ENCODE results near the gene STK38.
A peak's percentile ranks its signal among the peaks of the same experiment; 100 is the strongest.
"Not testable (repeated sequence)": the region's sequence is repeated elsewhere in the genome, so short reads cannot be mapped to it uniquely, and the experiment has no call there.

The STK38 gene

GRCh38 chr6:36546920-36547645, at the start of gene STK38:
Gene STK38, minus strand, starts transcription at chr6:36547479. Its CDS starts 7,277 bp downstream, at chr6:36540202.
- peak; percentile 76 for DNase-seq (ENCODE audit: low read depth)

DNA sequence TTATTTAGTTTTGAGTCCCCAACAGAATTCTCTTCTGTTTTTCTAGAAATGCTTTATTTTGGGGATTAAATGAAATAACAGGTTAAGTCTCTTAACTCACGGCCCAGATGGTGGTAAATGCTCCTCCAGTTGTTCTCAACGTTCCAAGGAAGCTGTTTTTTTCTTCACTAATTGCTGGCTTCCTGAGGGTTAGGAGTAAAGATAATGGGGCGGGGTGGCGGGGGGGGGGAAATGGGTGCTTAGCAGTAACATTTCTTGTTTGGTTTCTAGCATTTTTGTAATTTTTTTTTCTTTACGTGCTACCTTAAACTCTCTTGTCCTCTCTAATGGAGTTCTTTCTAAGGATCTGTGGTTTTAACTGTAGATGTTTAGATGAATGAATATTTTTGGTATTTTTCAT, 49.1 kb upstream of the STK38 start:
- DNase-seq (ENCODE audit: low read depth) = no peak

DNA sequence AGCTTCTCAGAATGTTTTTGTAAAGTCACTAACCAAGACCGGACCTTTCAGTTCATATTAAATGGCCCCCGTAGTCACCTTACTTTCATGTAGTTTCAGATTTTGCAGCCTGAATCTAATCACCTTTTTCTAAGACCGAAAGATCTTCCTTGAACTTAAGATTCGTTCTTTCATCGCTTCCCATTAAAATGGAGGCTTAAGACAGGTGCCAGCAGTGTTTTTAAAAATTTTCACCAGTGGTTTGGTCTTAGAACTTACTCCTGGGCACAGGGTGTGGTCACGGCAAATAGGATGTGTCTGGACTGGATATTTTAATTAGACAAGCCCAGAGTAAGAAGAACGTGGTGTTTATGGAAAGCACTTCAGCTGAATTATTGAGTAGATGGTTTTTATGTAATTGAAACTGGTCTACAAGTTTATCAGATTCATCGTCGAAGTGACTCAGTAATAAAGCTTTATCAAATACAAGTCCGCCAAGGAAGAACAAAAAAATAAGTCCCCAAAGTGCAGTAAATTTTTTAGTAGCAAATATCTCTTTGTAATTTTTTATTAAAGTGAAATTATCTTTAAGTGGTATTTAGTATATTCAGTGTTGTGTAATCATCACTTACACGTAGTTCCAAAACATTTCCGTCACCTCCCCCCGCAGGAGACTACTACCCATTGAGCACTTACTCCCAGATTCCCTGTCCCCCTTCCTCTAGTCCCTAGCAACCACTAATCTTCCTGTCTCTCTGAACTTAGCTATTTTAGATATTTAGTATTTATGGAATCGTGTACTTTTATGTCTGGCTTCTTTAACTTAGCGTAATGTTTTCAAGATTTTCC, 47.8 kb upstream of the STK38 start:
- no peak for DNase-seq (ENCODE audit: low read depth)

GRCh38 chr6:36594029-36594815, 46.9 kb upstream of the STK38 start, which contains the start of gene SRSF3:
Gene SRSF3, plus strand, starts transcription at chr6:36594362. Its CDS starts 2,401 bp downstream, at chr6:36596763.
- DNase-seq (ENCODE audit: low read depth) = peak; percentile 98

- DNase-seq (ENCODE audit: low read depth) = peak; percentile 84
Measured at GRCh38 chr6:36593569-36594028, 46.3 kb upstream of the STK38 start.

DNA sequence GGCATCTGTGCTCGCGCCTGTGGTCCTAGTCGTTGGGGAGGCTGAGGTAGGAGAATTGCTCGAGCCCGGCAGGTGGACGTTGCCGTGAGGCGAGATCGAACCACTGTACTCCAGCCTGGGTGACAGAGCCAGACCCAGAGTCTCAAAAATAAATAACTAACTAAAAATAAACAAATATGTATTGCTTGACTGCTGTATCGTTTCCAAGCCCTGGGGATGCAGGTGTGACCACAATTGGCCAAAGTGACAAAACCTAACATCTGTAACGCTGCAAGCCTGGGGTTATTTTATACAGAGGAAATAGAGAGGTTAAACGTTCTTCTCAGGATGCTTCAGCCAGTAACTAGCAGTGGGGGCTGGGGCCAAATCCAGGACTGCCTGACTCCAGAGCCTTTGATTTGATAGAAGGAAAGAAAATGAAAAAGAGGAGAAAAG, 45.0 kb upstream of the STK38 start:
- no peak for DNase-seq (ENCODE audit: low read depth)

DNA sequence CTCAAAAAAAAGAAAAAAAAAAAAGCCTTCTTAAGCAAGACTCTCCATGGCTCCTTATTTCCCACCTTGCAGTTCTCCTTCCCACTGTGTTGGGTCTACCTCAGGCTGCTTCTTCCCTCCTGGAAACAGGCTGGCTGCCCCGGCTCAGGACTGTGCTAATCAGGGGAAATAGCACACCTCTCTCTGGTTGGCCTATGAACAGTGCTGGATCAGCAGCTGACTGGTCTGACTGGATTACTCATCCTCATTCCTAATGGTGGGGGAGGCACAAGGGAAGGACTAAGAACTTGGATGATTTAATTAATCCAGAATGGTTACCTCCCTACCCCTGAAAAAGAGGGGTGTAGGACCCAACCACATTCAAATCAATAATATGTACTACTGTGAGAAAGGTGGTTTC, 43.0 kb upstream of the STK38 start:
- DNase-seq (ENCODE audit: low read depth) = no peak

DNA sequence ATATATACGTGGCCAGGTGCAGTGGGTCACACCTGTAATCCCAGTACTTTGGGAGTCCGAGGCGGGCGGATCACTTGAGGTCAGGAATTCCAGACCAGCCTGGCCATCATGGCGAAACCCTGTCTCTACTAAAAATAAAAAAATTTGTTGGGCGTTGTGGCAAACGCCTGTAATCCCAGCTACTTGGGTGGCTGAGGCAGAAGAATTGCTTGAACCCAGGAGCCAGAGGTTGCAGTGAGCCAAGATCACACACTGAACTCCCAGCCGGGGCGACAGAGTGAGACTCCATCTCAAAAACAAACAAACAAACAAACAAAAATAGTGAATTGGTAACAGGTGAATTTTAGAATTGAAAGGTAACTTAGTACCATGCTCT, 41.7 kb upstream of the STK38 start:
- DNase-seq (ENCODE audit: low read depth) = not testable (repeated sequence)

GRCh38 chr6:36586606-36587005, 39.3 kb upstream of the STK38 start:
- no peak for DNase-seq (ENCODE audit: low read depth)

DNA sequence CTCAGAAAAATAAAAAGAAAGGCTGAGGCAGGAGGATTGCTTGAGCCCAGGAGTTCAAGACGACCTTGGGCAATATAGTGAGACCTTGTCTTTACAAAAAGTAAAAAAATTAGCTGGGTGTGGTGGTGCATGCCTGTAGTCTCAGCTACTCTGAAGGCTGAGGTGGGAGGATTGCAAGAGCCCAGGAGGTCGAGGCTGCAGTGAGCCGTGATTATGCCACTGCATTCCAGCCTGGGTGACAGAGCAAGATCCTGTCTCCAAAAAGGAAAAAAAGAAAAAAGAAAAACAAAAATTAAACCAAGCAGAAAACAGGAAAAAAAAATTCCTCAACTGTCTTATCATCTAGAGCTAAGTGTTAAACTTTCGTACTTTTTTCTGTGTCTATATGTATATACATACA, 34.4 kb upstream of the STK38 start:
- DNase-seq (ENCODE audit: low read depth) = no peak

- no peak for DNase-seq (ENCODE audit: low read depth)
Measured at GRCh38 chr6:36580184-36580526, 32.9 kb upstream of the STK38 start.

DNA sequence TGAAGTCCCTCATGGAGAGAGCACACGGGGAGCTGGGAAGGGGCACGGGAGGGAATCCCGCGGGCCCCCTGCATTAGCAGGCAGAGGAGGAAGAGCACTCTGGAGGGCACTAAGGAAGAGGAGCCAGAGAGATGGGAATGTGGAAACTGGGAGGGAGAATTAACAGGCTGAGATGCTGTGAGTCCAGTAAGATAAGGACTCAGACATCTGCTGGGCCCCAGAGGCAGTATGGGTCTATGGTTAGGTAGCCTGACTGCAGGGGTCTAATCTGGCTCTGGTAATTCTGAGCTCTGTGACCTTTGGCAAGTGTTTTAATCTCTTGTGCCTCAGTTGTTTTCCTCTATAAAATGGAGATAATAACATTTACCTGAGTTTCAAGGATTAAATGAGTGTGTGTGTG, 31.2 kb upstream of the STK38 start:
- no peak for DNase-seq (ENCODE audit: low read depth)

GRCh38 chr6:36578030-36578429, 30.8 kb upstream of the STK38 start:
- no peak for DNase-seq (ENCODE audit: low read depth)

DNA sequence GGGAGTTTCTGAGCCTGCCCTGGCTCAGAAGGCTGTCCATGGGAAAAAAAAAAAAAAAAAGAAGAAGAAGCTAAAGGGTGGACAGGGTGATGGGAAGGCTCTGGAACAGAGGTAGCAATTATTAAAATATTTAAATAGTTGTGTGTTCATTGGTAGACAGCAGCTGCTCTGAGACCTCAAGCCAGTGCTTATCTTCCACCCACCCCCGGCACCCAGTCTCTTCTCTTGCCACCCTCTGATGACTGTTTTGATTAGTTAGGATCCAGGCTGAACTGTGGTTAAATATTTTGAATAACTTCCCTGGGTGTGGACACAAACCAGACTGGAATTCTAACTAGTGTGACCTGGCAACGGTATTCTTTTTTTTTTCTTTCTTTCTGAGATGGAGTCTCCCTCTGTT, 30.0 kb upstream of the STK38 start:
- DNase-seq (ENCODE audit: low read depth) = peak; percentile 97

GRCh38 chr6:36576578-36576977, 29.3 kb upstream of the STK38 start:
- no peak for DNase-seq (ENCODE audit: low read depth)

GRCh38 chr6:36574679-36575078, 27.4 kb upstream of the STK38 start:
- no peak for DNase-seq (ENCODE audit: low read depth)

GRCh38 chr6:36572353-36573311, 25.4 kb upstream of the STK38 start:
- DNase-seq (ENCODE audit: low read depth) = not testable (repeated sequence)

DNA sequence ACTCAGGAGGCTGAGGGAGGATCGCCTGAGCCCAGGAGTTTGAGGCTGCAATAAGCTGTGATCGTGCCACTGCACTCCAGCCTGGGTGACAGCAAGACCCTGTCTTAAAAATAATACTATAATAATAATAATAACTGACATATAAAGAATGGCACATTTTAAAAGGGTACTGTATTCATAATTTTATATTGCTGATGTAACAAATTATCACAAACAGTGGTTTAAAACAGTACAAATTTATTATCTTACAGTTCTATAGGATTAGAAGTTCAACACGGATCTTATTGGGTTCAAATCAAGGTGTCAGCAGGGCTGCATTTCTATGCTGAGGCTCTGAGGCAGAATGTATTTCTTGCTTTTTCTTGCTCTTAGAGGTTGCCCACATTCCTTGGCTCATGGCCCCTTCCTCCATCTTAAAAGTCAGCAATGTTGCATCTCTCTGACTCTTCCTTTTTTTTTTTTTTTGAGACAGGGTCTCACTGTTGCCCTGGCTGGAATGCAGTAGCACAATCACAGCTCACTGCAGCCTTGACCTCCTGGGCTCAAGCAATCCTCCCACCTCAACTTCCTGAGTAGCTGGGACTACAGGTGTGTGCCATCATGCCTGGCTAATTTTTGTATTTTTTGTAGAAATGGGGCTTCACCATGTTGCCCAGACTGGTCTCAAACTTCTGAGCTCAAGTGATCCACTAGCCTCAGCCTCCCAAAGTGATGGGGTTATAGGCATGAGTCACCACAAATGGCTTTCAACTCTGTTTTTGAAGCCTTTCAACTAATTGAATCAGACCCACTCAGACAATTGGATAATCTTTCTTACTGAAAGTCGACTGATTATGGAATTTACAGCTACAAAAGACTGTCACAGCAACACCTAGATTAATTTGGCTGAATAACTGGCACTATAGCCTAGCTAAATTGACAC, 24.1 kb upstream of the STK38 start:
- no peak for DNase-seq (ENCODE audit: low read depth)

DNA sequence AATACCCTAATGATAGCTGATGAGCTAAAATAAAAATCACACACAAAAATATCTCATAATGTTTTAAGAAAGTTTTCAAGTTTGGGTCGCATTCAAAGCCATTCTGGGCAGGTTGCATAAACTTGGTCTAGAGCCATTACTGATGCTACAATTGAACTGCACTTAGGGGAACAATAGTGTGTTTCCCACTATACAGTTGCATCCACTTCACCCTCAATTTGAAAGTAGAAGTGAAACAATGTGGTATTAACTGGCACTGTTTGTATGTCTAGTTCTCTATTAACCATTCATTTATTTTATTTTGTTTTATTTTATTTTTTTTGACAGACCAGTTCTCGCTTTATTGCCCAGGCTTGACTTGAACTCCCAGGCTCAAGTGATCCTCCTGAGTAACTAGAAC, 23.0 kb upstream of the STK38 start:
- DNase-seq (ENCODE audit: low read depth) = no peak

- no peak for DNase-seq (ENCODE audit: low read depth)
Measured at GRCh38 chr6:36566418-36566905, 19.2 kb upstream of the STK38 start.
